HG02973 (cell line): ENCODE measurements around the gene LMBR1L.
"Not testable (repeated sequence)": the region's sequence is repeated elsewhere in the genome, so short reads cannot be mapped to it uniquely, and the experiment has no call there.

Experiments used
- ATAC-seq: cut with Tn5 transposase; IDR thresholded peaks from one replicate; pipeline ENCODE4 v1.9.1; 2021; ENCODE audit warnings: moderate library complexity; ENCODE audit not compliant: unreplicated experiment

LMBR1L gene

GRCh38 chr12:49110464-49111155 lies at the start of gene LMBR1L:
LMBR1L (minus strand) TSS chr12:49110847; CDS start chr12:49110555, 292 bp downstream.
- ATAC-seq = peak; percentile 98

DNA sequence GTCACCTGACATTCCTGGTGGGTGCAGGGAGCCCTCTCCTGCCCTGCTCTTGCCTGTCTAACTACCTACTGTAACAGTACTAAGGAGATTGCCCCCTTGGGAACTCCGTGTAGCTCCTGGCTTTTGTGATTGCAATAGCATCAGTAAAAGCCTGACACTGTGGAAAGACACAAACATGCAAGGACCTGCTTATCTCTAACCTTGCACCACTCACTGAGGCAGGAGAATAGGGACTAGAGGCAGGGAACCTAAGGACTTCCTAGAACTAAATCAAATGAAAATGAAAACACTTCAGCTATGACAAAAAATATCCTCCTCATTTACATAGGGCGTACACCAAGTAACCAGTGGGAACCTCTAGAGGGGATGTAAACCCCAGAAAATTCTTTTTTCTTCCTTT lies 49.8 kb upstream of the LMBR1L start:
- no peak for ATAC-seq

GRCh38 chr12:49154221-49154620 lies 43.6 kb upstream of the LMBR1L start:
- ATAC-seq = no peak

DNA sequence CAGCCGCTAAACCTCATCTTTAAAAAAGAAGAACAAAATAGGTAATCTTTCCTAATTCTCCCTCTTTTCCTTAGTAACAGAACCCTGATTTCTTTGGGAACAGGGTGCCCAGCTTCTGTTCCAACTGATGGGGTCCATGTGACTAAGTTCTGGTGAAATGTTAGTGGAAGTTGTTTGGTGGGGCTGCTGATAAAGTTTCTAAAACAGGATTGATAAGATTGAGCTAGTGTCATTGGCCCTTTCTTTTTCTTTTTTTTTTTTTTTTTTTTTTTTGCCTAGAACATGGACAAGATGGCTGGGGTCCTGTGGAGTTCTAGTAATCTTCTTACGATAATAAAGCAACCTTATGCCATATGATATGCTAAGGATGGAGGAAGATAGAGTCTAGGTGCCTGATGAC lies 36.7 kb upstream of the LMBR1L start:
- no peak for ATAC-seq

DNA sequence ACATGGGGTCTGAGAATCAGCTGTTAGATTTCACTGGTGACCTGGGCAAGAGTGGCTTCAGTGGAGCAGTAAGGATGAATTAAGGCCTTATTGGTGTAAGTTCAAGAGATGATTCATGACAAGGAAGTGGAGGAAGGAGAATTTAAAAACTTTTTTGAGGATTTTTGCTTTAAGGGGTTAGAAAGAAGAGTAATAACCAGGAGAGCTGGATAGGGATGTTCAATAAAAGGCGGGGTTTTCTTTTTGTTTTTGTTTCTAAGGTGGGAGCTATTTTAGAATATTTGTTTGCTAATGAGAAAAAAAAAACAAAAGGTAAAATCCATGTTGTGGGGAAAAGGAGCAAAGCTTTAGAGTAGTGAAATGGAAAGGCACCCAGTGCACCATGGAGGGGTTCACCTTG lies 35.8 kb upstream of the LMBR1L start:
- ATAC-seq = no peak

DNA sequence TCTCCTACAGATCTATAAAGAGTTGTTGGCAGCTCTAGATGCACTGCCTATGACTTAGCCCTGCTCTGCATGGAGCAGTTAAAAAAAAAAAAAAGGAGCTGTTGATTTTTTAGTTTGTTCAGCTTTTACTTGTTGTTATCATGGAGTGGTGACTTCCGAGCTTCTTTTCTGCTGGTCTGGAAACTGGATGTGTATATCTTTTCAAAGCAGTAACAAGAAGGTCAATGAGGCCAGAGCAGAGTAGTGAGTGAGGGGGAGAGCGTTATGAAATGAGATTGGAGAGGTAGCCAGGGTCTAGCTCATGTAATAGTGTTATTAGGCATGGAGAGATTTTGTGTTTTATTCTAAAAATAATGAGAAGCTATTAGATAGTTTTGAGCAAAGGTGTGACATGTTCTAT lies 33.7 kb upstream of the LMBR1L start:
- ATAC-seq = no peak

- ATAC-seq = no peak
These were observed 28.4 kb upstream of the LMBR1L start for GRCh38 chr12:49138999-49139398.

DNA sequence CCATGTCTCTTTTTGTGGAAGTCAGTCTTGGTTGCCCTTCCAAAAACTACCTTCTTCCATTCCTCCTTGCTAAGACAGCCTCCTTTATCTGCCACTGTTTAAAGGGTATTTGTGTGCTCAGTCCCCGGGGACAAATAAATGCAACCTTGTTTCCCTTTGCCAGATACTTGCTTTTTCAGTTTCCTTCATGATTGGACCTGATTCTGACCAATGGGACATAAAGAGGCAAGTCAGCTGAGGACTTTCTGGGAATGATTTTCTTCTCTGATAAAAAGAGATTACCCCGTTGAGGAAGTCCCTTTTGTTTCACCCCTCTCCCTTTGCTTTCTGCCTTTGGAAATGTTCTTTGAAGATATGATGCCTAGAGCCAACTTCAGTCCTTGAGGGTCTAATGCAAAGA lies 27.9 kb upstream of the LMBR1L start:
- no peak for ATAC-seq

DNA sequence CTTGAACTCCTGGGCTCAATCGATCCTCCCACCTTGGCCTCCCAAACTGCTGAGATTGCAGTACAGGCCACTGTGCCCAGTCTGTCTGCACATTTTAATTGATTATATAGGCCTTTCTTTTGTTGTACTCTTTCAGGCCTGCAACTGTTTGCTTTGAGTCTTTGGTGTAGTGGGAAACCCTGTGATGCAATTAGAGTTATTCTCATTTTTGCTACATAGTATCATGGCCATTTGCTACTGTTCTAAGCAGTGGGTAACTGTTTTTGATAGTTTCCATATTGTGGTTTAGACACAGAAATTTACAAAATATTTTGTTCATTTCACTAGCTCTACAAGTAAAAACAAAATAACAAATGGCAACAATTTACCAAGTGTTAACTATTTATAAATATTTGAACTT lies 26.8 kb upstream of the LMBR1L start:
- no peak for ATAC-seq

GRCh38 chr12:49136997-49137396 lies 26.4 kb upstream of the LMBR1L start:
- not testable (repeated sequence) for ATAC-seq

DNA sequence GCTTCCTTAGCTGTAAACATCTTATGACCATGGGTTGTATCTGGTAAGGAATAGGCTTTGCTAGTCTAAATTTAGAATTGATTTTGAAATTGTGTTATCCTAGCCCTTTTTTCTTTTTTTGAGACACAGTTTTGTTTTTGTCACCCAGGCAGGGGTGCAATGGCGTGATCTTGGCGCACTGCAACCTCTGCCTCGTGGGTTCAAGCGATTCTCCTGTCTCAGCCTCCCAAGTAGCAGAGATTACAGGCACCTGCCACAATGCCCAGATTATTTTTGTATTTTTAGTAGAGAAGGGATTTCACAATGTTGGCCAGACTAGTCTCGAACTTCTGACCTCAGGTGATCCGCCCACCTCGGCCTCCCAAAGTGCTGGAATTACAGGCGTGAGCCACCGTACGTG lies 22.9 kb upstream of the LMBR1L start:
- ATAC-seq = no peak

DNA sequence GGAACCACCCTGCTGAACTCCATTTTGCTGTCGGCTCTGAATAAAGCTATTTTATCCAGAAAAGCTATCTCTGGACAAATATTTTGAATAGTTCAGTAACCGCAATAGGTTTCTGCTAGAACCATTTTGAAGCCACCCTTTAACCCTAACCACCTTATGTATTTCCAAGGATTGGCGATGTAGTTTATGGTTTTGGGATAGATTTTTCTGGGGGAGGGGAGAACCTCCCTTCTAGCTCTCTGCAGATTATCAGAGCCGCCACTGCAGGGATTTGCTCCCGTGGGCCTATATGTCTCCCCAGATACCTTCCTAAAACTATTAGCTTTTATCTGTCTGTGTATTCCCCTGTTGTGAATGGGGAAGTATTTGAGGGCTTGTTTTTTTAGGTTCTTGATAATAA lies 22.4 kb upstream of the LMBR1L start:
- no peak for ATAC-seq

- ATAC-seq = peak; percentile 1
These were observed 21.3 kb upstream of the LMBR1L start for GRCh38 chr12:49131894-49132461.

- peak; percentile 54 for ATAC-seq
These were observed 20.6 kb upstream of the LMBR1L start, which contains the start of gene TUBA1B for GRCh38 chr12:49131051-49131893. TUBA1B (minus strand) TSS chr12:49131395; CDS start chr12:49131300, 95 bp downstream.

GRCh38 chr12:49130151-49131050 lies 19.8 kb upstream of the LMBR1L start:
- peak; percentile 53 for ATAC-seq

DNA sequence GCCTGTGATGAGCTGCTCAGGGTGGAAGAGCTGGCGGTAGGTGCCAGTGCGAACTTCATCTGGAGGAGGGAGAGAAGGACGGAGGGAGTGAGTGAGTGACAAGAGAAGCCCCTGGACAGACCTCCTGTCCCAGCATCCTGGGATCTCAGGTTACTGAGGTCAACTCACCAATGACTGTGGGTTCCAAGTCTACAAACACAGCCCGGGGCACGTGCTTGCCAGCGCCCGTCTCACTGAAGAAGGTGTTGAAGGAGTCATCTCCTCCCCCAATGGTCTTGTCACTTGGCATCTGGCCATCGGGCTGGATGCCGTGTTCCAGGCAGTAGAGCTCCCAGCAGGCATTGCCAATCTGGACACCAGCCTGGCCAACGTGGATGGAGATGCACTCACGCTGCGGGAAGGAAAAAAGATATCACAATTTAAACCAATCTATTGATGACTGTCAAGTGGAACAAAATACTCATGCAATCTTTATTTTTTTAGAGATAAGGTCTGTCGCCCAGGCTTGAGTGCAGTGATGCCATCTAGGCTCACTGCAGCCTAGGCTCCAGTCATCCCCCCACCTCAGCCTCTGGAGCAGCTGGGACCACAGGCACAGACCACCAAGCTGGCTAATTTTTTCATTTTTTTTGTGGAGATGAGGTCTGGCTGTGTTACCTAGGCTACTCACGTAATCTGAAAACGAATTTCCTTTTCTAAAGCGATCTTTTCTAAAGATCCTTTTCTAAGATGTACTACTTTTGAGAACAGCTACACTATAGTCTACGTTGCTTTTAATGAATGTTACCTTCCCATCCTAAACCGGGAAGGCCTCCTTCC lies 18.9 kb upstream of the LMBR1L start:
- no peak for ATAC-seq

- not testable (repeated sequence) for ATAC-seq
These were observed 17.3 kb upstream of the LMBR1L start for GRCh38 chr12:49127971-49128370.

DNA sequence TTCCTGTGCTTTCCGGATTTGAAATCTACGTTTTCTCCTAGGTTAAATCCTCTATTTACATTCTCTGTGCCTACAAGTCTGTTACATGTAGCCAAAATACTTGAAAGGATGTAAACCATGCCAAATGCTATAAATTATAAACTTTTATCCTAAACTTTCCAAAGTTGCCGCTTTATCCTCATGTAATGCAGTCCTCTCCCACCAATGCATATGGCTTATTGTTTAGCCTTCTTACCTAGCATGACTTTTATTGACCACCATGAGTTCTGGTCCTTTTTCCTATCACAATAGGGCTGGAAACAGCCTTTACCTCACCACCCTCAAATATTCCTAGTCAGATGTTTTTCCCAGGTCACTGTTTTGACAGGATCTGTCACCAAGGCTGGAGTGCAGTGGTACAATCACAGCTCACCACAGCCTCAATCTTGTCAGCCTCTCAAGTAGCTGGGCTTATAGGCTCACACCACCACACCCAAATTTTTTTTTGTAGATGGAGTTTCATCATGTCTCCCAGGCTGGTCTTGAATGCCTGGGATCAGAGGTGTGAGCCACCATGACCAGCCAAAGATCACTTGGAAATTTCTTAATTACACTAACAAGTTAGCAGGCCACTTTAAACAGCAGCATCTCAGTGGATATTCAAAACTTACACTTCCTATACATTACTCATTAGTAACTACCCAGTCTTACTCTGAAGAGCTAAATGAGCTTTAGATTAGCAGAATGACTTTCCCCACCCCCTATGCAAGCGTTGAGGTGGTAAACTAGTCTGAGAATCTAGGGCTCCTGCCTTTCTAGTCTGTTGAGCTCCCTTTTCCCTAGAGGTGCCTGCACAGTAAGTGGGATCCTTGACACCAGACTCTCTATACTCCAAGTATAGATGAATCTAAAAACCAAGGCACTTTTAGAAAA lies 16.5 kb upstream of the LMBR1L start:
- no peak for ATAC-seq
